GM19468 (cell line): Measurements from ENCODE around the gene ZNF880.
"Not testable (repeated sequence)": the region's sequence is repeated elsewhere in the genome, so short reads cannot be mapped to it uniquely, and the experiment has no call there.

Source experiments
- ATAC-seq: cut with Tn5 transposase; IDR thresholded peaks from one replicate; pipeline ENCODE4 v1.9.1; 2021; ENCODE audit warnings: mild to moderate bottlenecking, moderate library complexity, moderate number of reproducible peaks; ENCODE audit not compliant: unreplicated experiment; ENCODE audit errors: extremely low read depth

Gene ZNF880

DNA sequence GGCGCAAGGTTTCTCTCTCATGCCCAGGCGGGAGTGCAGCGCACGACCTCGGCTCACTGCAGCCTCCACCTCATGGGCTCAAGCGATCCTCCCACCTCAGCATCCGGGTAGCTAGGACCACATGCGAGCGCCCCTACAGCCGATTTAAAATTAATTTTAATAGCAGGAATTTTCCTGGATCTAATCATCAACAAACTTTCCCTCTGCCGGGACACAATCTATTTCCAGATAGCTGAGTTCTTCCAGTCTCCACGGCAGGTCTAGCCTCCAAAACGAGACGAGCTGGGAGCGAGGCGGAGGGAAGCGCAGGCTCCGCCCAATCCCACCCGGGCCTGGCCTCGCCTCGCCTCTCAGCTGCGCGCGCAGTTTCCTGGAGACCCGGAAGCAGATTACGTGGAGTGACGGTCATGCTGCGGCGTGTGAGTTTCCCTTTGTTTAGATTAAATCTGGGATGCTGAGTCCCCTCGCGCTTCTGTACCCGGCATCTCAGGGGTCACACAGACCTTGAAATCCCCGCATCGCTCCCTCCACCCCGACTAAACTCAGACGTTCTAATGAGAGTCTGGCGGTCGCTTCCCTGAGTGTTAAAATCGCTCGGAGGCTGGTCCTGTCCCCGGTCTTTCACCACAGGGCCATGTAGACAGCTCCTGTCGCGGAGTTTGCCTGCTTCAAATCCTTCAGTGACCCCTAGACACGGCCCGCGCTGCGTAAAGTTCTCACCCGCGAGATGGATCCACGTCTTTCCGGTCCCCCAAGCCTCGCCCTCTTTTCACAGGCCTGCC is at the start of gene ZNF880:
Gene ZNF880 (plus strand): TSS at position 365 of the 782 bp plus-strand sequence. CDS start 43 bp downstream, at position 408.
- peak; percentile 63 for ATAC-seq

DNA sequence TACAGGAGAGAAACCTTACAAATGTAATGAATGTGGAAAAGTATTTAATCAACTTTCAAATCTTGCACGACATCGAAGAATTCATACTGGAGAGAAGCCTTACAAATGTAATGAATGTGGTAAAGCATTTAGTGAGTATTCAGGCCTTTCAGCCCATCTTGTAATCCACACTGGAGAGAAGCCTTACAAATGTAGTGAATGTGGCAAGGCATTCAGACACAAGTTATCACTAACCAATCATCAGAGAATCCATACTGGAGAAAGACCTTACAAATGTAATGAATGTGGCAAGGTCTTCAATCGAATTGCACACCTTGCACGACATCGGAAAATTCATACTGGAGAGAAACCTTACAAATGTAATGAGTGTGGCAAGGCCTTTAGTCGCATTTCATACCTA is 47.3 kb upstream of the ZNF880 start:
- ATAC-seq, result no peak

DNA sequence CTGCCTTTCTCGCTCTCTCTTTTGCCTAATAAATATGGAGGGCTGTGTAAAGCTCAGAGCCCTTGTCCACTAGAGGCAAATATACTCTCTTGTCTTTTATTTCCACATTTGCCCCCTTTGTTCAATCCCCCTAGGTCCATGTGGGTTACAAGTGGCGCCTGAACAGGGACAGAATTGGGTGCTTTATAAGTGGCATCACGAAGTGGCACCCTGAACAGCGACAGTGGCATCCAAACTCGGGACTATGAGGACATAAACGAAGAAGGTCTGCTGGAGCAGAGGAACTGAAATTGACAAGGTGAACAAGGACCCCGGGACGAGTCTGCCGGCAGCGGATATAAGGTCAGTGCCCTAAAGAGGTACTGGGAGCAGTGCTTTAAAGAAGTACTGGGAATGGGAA is 38.0 kb upstream of the ZNF880 start:
- ATAC-seq, result no peak

DNA sequence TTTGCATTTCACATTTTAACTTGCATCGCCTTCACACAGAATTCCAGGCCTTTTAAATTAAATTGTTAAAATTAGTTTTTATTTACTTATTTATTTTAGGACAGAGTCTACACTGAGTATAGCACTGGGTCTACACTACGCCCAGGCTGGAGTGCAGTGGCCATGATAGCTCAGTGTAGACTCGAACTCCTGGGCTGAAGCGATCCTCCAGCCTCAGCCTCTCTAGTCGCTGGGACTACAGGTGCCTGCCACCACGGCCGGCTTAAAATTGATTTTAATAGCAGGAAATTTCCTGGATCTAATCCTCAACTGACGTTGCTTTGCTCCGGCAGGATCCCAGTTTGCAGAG is 34.0 kb upstream of the ZNF880 start:
- no peak for ATAC-seq

DNA sequence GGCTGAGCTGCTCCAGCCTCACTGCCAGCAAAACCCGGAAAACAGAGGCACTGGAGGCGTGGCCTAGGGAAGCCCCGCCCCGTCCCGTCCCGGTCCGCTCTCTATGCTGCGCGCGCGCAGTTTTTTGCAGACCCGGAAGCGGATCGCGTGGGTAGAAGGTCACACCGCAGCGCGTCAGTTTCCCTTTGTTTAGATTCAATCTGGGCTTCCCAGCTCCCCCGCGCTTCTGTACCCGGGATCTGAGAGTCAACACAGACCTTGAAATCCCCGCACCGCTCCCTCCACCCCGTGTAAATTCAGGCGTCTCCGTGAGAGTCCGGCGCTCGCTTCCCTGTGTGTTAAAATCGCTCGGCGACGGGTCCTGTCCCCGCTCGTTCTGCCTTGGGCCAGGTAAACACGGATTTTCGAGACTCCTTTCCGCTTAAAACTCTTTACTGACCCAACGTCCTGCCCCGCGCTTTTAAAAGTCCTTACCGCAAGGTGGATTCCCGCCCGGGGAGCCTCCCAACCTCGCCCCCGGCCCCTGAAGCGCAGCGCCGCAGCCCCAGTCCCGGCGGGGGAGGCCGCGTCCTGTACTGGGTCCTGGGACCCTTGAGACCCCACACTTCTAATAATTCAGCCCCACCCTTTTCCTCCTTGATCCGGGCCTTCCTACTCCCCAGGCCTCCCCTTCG is 33.5 kb upstream of the ZNF880 start, which contains the start of gene ZNF610:
Gene ZNF610 (plus strand): TSS at position 127 of the 674 bp plus-strand sequence. CDS start 12,930 bp downstream, outside the sequence.
- peak; percentile 39 for ATAC-seq

DNA sequence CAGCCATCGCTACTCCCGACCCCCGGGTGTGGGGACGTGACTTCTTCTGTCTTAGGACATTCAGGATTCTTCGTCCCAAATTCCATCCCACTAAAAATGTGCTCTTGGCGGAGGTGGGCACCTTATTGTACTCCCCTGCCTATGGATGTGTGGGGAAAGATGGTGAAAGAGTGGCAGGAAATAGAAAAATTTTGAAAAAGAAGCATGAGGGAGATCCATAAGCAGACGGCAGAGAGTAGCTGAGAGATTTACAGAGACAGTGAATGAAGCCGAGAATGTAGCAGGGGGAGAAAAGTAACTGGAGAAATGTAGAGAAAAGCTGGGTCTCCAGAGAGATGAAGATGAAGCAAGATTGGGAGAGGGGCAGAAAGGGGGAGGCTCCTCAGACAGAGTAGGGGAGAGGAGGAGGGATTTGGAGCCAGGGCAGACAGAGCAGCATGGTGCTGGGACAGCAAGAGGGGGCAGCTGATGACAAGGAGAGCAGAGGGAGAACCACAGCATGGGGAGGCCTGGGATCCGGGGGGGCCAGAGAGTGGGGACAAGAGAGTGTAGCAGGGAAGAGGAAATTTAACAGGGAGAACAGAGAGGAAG is 32.8 kb upstream of the ZNF880 start:
- no peak for ATAC-seq

DNA sequence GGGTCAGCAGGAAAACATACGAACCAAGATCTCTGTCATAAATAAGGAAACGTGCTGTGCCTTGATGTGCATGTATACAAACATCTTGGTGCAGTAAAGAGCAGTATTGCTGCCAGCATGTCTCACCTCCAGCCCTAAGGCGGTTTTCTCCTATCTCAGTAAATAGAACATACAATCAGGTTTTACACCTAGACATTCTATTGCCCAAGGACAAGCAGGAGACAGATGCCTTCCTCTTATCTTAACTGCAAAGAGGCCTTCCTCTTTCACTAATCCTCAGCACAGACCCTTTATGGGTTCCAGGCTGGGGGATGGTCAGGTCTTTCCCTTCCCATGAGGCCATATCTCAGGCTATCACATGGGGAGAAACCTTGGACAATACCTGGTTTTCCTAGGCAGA is 30.7 kb upstream of the ZNF880 start:
- not testable (repeated sequence) for ATAC-seq

DNA sequence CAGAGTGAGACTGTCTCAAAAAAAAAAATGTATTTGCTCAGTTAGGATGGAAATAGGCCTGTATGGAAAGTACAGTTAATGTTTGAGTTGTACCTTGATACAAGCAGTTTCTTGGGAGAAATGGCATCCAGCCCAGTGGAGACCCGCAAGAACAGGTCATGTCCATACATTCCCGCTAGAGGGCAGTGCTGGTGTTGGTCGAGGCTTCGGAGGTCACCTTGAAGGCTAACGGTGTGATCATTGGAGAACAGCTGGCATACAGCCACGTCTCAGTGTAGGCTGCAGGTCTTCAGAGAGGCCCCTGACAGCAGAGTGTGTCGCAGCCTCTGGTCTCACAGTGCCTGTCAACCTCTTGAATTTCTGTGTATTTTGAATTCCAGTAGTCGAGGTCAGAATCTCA is 26.2 kb upstream of the ZNF880 start:
- no peak for ATAC-seq

DNA sequence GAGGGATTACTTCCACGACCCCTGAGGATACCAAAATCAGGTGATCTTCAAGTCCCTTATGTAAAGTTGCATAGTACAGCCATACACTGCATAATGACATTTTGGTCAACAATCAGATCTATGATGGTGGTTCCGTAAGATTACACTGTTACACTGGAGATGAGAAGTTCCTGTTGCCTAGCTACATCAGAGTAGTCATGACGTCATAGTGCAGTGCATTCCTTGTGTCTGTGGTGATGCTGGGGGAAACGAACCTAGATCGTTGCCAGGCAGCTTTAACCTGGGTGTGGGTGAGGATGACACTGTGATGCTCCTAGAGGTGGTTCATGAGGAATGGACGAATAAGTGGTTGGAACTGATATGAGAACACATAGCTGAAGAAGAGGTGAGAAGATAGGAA is 24.6 kb upstream of the ZNF880 start:
- no peak for ATAC-seq

DNA sequence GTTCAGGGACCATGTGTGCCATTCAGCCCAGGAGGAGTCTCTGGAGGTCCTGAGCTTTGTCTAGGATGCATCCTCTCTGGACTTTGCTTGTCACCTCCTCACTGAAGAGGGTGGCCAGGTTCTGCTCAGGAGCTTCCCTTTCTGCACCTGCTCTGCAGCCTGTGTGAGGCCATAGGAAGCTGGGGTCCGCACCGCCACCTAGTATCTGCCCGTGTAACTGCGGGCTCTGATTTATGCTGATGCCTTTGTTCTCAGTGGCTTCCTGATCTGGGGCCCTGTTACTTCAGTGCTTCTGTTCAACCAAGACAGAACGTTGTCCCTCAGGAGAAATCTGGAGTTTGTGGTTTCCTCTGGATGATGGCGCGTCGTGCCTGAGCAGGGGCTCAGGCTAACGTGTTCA is 18.2 kb upstream of the ZNF880 start:
- no peak for ATAC-seq

DNA sequence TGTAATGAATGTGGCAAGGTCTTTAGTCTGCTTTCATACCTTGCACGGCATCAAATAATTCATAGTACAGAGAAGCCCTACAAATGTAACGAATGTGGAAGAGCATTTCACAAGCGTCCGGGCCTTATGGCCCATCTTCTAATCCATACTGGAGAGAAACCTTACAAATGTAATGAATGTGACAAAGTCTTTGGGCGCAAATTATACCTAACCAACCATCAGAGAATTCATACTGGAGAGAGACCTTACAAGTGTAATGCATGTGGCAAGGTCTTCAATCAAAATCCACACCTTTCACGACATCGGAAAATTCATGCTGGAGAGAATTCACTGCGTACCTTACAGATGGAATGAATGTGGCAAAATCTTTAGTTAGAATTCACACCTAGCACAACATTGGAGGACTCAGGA is 3.3 kb upstream of the ZNF880 start:
- ATAC-seq, result no peak

DNA sequence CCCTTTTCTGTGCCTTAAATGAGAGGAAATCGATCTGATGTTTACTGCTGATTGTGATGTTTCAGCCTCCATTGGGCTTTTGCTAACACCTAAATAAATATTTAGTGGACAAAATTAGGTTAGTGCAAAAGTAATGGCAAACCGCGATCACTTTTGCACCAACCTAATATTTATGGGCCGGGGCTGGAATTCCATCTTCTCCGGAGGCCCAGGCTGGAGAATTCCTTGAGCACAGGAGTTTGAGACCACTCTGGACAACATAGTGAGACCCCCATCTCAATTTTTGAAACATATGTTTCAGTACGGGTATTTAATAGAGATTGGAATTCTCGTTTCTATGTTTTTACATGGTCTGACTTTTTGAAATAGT is 603 bp downstream of the ZNF880 start:
- no peak for ATAC-seq

DNA sequence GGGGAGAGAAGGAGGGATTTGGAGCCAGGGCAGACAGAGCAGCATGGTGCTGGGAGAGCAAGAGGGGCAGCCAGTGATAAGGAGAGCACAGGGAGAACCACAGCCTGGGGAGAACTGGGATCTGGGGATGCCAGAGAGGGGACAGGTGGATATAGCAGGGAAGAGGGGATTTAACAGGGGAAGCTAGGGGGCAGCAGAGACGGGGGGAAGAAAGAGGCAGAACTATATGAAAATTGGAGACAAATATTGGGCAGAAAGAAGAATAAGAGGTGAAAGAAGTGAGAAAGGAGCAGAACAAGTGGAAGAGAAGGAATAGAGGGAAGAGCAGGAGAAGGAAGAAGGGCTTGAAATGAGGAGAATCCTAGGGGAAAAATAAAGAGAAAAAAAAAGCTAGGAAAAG is 21.4 kb downstream of the ZNF880 start:
- no peak for ATAC-seq

DNA sequence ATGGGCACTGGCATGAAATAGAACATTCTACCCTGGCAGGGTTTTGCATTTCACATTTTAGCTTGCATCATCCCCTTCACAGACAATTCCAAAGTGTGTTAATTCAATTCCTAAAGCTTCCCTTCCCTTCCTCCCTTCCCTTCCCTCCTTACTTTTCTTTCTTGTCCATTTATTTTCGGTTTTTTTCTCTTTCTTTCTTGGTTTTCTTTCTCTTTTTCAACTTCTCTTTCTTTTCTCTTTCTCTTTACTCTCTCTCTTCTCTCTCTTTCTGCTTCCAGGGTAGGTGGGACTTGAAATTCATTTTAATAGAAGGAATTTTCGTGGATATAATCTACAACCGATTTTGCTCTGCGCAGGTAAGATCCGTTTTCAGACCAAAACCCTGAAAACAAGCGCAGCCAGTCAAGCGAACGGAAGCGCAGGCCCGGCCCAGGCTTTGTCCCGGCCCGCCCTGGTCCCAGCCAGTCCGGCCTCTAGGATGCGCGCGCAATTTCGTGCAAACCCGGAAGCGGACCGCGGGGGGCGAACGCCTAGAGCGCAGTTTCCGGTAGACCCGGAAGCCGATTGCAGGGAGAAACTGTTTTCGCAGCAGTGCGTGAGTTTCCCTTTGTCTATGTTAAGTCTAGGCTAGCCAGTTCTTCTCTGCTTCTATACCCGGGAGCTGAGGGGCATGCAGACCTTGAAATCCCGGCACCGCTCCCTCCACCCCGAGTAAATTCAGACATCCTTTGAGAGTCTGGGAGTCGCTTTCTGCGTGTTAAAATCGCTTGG is 27.8 kb downstream of the ZNF880 start, which contains the start of gene ZNF528:
Gene ZNF528 (plus strand): TSS at position 540 of the 771 bp plus-strand sequence. CDS start 4,165 bp downstream, outside the sequence.
- ATAC-seq, result peak; percentile 68

DNA sequence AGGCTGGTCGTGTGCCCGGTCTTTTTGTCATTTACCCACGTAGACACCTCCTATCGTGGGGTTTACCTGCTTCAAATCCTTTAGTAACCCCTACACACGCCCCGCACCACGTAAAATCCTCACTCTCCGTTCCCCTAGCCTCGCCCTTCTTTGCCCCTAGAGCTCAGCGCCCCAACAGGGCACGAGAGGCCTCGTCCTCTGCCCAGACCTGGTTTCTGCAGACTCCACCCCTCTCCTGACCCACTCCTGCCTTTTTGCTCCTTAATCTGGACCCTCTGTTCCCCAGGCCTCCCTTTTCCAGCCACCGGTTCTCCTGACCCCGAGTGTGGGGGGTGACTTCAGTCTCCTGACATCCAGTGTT is 28.3 kb downstream of the ZNF880 start:
- ATAC-seq, result no peak

DNA sequence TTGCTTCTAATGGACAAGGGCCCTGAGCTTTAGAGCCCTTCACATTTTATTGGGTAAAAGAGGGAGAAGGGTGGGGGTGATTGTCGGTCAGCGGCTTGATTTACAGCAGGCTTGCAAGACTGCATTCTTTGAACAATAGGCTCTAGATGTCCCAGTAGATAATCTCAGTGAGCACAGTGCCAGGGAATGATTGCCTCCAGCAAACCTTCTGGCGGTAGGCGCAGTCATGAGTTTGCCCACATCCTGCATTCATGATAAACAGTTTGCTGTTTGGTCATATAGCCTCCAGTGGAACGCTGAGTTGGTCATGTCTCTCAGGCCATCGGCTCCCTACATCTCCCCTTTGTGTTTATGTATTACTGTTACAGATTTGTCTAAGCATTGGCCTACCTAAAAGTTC is 40.6 kb downstream of the ZNF880 start:
- ATAC-seq, result no peak

DNA sequence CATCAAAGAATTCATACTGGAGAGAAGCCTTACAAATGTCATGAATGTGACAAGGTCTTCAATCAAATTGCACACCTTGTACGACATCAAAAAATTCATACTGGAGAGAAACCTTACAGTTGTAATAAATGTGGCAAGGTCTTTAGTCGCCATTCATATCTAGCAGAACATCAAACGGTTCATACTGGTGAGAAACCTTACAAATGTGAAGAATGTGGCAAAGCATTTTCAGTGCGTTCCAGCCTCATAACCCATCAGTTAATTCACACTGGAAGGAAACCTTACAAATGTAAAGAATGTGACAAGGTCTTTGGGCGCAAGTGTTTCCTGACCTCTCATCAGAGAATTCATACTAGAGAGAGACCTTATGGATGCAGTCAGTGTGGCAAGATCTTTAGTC is 46.0 kb downstream of the ZNF880 start:
- ATAC-seq, result no peak

DNA sequence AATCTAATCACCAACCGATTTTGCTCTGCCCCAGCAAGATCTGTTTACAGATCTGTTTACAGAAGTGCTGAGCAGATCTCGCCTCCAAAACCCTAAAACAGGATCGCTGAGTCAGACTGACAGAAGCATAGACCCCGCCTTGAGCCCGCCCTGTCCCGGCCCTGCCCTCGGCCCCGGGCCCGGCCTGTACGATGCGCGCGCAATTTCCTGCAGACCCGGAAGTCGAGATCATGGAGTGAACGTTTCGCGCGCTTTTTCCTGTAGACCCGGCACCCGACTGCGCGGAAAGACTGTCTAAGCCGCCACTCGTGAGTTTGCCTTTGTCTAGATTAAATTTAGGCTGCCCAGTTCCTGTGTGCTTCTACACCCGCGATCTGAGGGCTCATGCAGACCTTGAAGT is 59.2 kb downstream of the ZNF880 start, which contains the start of gene ZNF534:
Gene ZNF534 (plus strand): TSS at position 212 of the 400 bp plus-strand sequence. CDS start 2,327 bp downstream, outside the sequence.
- no peak for ATAC-seq
